ENCODE data around the gene LINC01488. TPM values are rescaled to one million over a fixed set of nuclear protein-coding genes. Genes with fewer than 3 reads are reported as not detected.

The LINC01488 gene
- total and polyA plus RNA-seq, 9 of the 15 experiments (the other 6 are each of a cell fraction or from before 2014, with no cell fraction given), result not detected

DNA sequence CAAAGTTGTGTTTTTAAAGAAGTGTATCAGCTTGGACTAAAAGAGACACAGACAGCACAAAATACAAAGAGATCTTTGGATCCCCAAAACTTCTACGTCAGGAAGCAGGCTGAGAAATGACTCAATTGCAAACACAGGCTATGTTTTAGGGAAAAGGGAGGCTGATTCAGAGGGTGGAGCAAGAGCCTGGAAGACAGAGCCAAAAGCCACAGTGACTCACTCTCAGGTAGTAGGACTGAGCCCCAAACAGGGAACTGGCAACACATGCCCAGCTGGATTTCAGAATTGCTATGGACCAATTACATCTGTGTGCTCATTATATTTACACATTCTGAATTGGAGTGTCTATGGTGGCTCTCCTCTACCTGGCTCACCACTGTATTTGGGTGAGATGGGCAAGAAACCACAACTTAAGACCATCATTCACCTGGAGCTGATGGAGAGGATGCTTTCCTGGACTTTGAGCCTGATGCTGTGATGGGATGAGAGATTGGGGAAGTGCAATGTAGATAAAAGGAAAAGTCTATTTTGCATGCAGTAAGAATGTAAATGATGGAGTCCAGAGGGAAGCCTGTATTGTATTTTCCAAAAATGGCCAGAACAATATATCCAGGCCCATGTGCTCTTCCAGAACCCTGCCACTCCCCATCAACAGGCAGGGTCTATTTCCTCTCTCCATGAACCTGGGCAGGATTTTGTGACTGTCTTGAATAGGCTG is 20.8 kb upstream of the LINC01488 start (continued):
- TF ChIP-seq, protein P1, sequence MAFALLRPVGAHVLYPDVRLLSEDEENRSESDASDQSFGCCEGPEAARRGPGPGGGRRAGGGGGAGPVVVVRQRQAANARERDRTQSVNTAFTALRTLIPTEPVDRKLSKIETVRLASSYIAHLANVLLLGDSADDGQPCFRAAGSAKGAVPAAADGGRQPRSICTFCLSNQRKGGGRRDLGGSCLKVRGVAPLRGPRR (CRISPR knock-in tag; IDR thresholded peaks at IDR 0.05), result no peak
- TF ChIP-seq PRPF4 (IDR thresholded peaks at IDR 0.05; ENCODE audit: insufficient read depth, low read depth, low read length, poor library complexity, severe bottlenecking) (no peak), RBM39 (optimal IDR thresholded peaks at IDR 0.05; ENCODE audit: low read depth, low read length) (no peak), MCM5 (IDR thresholded peaks at IDR 0.05; ENCODE audit: low read depth) (no peak), SMARCA4 (IDR thresholded peaks at IDR 0.05) (no peak), JUN (IDR thresholded peaks at IDR 0.05; ENCODE audit: borderline replicate concordance, low read depth, low read length) (peak; percentile 61), JUN (CRISPR knock-in tag; IDR thresholded peaks at IDR 0.05; ENCODE audit: borderline replicate concordance) (no peak), TAF9B (IDR thresholded peaks at IDR 0.05; ENCODE audit: partially characterized antibody) (no peak), ZNF584 (CRISPR knock-in tag; IDR thresholded peaks at IDR 0.05; ENCODE audit: low read depth) (peak; percentile 100), MAZ (CRISPR knock-in tag; conservative IDR thresholded peaks at IDR 0.05 in 1 of 2, IDR thresholded peaks at IDR 0.05 in 1 of 2) (no peak), CXXC5 (CRISPR knock-in tag; IDR thresholded peaks at IDR 0.05) (no peak)
- TF ChIP-seq, protein P2, sequence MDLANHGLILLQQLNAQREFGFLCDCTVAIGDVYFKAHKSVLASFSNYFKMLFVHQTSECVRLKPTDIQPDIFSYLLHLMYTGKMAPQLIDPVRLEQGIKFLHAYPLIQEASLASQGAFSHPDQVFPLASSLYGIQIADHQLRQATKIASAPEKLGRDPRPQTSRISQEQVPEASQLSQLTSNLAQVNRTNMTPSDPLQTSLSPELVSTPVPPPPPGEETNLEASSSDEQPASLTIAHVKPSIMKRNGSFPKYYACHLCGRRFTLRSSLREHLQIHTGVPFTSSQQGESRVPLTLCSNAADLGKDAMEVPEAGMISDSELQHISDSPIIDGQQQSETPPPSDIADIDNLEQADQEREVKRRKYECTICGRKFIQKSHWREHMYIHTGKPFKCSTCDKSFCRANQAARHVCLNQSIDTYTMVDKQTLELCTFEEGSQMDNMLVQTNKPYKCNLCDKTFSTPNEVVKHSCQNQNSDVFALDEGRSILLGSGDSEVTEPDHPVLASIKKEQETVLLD (IDR thresholded peaks at IDR 0.05), result no peak
- TF ChIP-seq, protein P3, sequence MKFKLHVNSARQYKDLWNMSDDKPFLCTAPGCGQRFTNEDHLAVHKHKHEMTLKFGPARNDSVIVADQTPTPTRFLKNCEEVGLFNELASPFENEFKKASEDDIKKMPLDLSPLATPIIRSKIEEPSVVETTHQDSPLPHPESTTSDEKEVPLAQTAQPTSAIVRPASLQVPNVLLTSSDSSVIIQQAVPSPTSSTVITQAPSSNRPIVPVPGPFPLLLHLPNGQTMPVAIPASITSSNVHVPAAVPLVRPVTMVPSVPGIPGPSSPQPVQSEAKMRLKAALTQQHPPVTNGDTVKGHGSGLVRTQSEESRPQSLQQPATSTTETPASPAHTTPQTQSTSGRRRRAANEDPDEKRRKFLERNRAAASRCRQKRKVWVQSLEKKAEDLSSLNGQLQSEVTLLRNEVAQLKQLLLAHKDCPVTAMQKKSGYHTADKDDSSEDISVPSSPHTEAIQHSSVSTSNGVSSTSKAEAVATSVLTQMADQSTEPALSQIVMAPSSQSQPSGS (CRISPR knock-in tag; IDR thresholded peaks at IDR 0.05), result no peak
- TF ChIP-seq, protein P4, sequence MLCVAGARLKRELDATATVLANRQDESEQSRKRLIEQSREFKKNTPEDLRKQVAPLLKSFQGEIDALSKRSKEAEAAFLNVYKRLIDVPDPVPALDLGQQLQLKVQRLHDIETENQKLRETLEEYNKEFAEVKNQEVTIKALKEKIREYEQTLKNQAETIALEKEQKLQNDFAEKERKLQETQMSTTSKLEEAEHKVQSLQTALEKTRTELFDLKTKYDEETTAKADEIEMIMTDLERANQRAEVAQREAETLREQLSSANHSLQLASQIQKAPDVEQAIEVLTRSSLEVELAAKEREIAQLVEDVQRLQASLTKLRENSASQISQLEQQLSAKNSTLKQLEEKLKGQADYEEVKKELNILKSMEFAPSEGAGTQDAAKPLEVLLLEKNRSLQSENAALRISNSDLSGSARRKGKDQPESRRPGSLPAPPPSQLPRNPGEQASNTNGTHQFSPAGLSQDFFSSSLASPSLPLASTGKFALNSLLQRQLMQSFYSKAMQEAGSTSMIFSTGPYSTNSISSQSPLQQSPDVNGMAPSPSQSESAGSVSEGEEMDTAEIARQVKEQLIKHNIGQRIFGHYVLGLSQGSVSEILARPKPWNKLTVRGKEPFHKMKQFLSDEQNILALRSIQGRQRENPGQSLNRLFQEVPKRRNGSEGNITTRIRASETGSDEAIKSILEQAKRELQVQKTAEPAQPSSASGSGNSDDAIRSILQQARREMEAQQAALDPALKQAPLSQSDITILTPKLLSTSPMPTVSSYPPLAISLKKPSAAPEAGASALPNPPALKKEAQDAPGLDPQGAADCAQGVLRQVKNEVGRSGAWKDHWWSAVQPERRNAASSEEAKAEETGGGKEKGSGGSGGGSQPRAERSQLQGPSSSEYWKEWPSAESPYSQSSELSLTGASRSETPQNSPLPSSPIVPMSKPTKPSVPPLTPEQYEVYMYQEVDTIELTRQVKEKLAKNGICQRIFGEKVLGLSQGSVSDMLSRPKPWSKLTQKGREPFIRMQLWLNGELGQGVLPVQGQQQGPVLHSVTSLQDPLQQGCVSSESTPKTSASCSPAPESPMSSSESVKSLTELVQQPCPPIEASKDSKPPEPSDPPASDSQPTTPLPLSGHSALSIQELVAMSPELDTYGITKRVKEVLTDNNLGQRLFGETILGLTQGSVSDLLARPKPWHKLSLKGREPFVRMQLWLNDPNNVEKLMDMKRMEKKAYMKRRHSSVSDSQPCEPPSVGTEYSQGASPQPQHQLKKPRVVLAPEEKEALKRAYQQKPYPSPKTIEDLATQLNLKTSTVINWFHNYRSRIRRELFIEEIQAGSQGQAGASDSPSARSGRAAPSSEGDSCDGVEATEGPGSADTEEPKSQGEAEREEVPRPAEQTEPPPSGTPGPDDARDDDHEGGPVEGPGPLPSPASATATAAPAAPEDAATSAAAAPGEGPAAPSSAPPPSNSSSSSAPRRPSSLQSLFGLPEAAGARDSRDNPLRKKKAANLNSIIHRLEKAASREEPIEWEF (CRISPR knock-in tag; IDR thresholded peaks at IDR 0.05), result no peak
- TF ChIP-seq, protein P5, sequence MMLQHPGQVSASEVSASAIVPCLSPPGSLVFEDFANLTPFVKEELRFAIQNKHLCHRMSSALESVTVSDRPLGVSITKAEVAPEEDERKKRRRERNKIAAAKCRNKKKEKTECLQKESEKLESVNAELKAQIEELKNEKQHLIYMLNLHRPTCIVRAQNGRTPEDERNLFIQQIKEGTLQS (IDR thresholded peaks at IDR 0.05), result 0 out of 2 replicates have a peak, but pooled peaks have one; percentile 28
- TF ChIP-seq, protein P5 (CRISPR knock-in tag; conservative IDR thresholded peaks at IDR 0.05), result no peak

Measured in K562 (cell line).